IPS-18a (cell line): ENCODE data around the gene PCDHGA9.
"Not testable (repeated sequence)": the region's sequence is repeated elsewhere in the genome, so short reads cannot be mapped to it uniquely, and the experiment has no call there.

Experiments
- H3K27ac ChIP-seq: one replicate; pipeline ENCODE4 v1.5.1; 2013; ENCODE audit warnings: low read length
- H3K27me3 ChIP-seq: one replicate; pipeline ENCODE4 v1.6.1; 2013; ENCODE audit warnings: mild to moderate bottlenecking, low read length; ENCODE audit not compliant: control insufficient read depth, insufficient read depth
- H3K36me3 ChIP-seq: one replicate; pipeline ENCODE4 v1.6.1; 2013; ENCODE audit warnings: low read depth, low read length; ENCODE audit not compliant: control insufficient read depth
- H3K4me1 ChIP-seq: one replicate; pipeline ENCODE4 v1.6.1; 2013; ENCODE audit warnings: low read depth, low read length; ENCODE audit not compliant: control insufficient read depth
- H3K4me3 ChIP-seq: one replicate; pipeline ENCODE4 v1.5.1; 2013; ENCODE audit warnings: low read length
- H3K9ac ChIP-seq: one replicate; pipeline ENCODE4 v1.6.1; 2013; ENCODE audit warnings: mild to moderate bottlenecking, low read length, moderate library complexity
- H3K9me3 ChIP-seq: one replicate; pipeline ENCODE4 v1.6.1; 2013; ENCODE audit warnings: low read depth, low read length; ENCODE audit not compliant: control insufficient read depth

Gene PCDHGA9

DNA sequence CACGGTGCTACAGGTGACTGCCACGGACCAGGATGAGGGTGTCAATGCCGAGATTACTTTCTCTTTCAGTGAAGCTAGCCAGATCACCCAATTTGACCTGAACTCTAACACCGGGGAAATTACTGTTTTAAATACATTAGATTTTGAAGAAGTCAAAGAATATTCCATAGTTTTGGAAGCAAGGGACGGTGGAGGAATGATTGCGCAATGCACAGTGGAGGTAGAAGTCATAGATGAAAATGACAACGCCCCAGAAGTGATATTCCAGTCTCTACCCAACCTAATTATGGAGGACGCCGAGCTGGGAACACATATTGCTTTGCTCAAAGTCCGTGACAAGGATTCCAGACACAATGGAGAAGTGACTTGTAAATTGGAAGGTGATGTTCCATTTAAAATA lies 13.9 kb upstream of the PCDHGA9 start:
- Histone ChIP-seq H3K27ac (no peak overlapping the region), H3K4me3 (no peak overlapping the region), H3K9me3 (peaks cover 40% of the 10 kb centered on the region), H3K9ac (no peak overlapping the region), H3K4me1 (no peaks in the 10 kb centered on the region), H3K27me3 (no peaks in the 10 kb centered on the region), H3K36me3 (no peaks in the 10 kb centered on the region)

DNA sequence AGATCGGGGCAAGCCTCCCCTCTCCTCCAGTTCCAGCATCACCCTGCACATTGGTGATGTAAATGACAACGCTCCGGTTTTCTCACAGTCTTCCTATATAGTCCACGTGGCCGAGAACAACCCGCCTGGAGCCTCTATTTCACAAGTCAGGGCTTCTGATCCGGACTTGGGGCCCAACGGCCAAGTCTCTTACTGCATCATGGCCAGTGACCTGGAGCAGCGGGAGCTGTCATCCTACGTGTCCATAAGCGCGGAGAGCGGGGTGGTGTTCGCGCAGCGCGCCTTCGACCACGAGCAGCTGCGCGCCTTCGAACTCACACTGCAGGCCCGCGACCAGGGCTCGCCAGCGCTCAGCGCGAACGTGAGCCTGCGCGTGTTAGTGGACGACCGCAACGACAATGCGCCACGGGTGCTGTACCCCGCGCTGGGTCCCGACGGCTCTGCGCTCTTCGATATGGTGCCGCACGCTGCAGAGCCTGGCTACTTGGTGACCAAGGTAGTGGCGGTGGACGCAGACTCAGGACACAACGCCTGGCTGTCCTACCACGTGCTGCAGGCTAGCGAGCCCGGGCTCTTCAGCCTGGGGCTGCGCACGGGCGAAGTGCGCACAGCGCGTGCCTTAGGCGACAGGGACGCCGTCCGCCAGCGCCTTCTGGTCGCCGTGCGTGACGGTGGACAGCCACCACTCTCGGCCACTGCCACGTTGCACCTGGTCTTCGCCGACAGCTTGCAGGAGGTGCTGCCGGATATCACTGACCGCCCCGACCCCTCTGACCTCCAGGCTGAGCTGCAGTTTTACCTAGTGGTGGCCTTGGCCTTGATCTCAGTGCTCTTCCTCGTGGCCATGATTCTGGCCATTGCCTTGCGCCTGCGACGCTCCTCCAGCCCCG lies 13.2 kb upstream of the PCDHGA9 start:
- Histone ChIP-seq H3K4me1 (no peaks in the 10 kb centered on the region), H3K36me3 (no peaks in the 10 kb centered on the region), H3K27me3 (no peaks in the 10 kb centered on the region), H3K27ac (no peak overlapping the region), H3K4me3 (no peak overlapping the region), H3K9ac (no peak overlapping the region), H3K9me3 (peaks cover 40% of the 10 kb centered on the region)

DNA sequence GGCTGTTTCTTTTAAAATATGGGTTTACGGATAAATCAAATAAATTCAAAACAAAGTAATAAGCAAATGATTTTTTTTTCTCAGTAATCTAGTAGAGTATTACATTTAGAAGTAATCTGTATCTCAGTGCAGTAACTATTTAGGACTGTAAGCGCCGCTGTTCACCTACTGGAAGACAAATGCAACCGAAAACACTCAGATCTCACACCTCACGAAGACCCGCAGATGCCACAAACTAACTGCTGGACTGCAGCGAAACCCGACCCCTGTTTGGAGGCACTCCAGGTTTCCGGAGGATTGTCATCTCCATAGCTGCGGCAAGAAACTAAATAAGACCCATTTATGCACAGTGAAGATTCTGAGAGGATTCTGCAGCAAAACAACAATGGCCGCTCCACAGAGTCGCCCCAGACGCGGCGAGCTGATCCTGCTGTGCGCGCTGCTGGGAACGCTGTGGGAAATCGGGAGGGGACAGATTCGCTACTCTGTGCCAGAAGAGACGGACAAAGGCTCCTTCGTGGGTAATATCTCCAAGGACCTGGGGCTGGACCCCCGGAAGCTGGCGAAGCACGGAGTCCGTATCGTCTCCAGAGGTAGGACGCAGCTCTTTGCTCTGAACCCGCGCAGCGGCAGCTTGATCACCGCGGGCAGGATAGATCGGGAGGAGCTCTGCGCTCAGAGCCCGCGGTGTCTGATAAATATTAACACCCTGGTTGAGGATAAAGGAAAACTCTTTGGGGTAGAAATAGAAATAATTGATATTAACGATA lies 10.0 kb upstream of the PCDHGA9 start, which contains the start of gene PCDHGA8:
Gene PCDHGA8, plus strand, starts transcription at position 205 of the 770 bp plus-strand sequence. Its CDS starts 181 bp downstream, at position 386.
- peaks cover 34% of the 10 kb centered on the region for H3K9me3 ChIP-seq
- H3K4me3 ChIP-seq, result no peak within 1 kb of the TSS
- H3K4me1 ChIP-seq, result no peaks in the 10 kb centered on the region
- H3K27ac ChIP-seq, result no peak within 1 kb of the TSS
- H3K36me3 ChIP-seq, result no peaks in the 10 kb centered on the region
- no peaks in the 10 kb centered on the region for H3K27me3 ChIP-seq
- H3K9ac ChIP-seq, result no peak within 1 kb of the TSS

DNA sequence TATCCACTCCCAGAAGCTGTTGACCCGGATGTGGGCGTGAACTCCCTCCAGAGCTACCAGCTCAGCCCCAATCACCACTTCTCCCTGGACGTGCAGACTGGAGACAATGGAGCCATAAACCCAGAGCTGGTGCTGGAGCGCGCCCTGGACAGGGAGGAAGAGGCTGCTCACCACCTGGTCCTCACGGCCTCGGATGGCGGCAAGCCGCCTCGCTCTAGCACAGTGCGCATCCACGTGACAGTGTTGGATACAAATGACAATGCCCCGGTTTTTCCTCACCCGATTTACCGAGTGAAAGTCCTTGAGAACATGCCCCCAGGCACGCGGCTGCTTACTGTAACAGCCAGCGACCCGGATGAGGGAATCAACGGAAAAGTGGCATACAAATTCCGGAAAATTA lies 9.3 kb upstream of the PCDHGA9 start:
- Histone ChIP-seq H3K27me3 (no peaks in the 10 kb centered on the region), H3K4me3 (no peak overlapping the region), H3K9me3 (peaks cover 33% of the 10 kb centered on the region), H3K4me1 (no peaks in the 10 kb centered on the region), H3K9ac (no peak overlapping the region), H3K27ac (no peak overlapping the region), H3K36me3 (no peaks in the 10 kb centered on the region)

DNA sequence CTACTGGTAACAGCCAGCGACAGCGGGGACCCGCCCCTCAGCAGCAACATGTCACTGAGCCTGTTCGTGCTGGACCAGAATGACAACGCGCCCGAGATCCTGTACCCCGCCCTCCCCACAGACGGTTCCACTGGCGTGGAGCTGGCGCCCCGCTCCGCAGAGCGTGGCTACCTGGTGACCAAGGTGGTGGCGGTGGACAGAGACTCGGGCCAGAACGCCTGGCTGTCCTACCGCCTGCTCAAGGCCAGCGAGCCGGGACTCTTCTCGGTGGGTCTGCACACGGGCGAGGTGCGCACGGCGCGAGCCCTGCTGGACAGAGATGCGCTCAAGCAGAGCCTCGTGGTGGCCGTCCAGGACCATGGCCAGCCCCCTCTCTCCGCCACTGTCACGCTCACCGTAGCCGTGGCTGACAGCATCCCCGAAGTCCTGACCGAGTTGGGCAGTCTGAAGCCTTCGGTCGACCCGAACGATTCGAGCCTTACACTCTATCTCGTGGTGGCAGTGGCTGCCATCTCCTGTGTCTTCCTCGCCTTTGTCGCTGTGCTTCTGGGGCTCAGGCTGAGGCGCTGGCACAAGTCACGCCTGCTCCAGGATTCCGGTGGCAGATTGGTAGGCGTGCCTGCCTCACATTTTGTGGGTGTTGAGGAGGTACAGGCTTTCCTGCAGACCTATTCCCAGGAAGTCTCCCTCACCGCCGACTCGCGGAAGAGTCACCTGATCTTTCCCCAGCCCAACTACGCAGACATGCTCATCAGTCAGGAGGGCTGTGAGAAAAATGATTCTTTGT lies 8.0 kb upstream of the PCDHGA9 start:
- not testable (repeated sequence) for H3K27me3 ChIP-seq, H3K4me3 ChIP-seq, H3K27ac ChIP-seq, H3K4me1 ChIP-seq, H3K9ac ChIP-seq, H3K36me3 ChIP-seq
- peaks cover 34% of the 10 kb centered on the region for H3K9me3 ChIP-seq

DNA sequence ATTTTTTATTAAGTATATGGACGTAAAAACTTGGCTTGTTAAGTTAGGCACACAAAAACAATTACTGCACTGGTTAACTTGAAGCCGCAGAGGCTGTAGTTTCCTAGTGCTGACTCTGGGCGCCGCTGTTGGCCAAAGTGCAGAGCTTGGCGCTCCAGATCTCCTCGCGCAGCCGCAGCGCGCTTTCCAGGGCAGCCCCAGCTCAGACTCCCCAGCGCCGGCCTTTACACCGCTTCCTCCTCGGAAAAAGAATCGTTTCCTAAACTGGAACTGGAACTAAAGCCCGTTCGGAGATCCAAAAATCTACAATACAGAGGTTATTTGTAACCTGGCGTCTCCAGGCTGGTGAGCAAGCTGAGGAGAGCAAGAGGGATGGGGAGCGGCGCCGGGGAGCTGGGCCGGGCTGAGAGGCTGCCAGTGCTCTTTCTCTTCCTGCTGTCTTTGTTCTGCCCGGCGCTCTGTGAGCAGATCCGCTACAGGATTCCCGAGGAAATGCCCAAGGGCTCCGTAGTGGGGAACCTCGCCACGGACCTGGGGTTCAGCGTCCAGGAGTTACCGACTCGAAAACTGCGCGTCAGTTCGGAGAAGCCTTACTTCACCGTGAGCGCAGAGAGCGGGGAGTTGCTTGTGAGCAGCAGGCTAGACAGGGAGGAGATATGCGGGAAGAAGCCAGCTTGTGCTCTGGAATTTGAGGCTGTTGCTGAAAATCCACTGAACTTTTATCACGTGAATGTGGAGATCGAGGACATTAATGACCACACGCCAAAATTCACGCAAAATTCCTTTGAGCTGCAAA lies 4.6 kb upstream of the PCDHGA9 start, which contains the start of gene PCDHGB5:
Gene PCDHGB5, plus strand, starts transcription at position 192 of the 796 bp plus-strand sequence. Its CDS starts 181 bp downstream, at position 373.
- not testable (repeated sequence) for H3K36me3 ChIP-seq, H3K4me3 ChIP-seq, H3K27me3 ChIP-seq, H3K9ac ChIP-seq, H3K4me1 ChIP-seq, H3K27ac ChIP-seq
- peaks cover 24% of the 10 kb centered on the region for H3K9me3 ChIP-seq

DNA sequence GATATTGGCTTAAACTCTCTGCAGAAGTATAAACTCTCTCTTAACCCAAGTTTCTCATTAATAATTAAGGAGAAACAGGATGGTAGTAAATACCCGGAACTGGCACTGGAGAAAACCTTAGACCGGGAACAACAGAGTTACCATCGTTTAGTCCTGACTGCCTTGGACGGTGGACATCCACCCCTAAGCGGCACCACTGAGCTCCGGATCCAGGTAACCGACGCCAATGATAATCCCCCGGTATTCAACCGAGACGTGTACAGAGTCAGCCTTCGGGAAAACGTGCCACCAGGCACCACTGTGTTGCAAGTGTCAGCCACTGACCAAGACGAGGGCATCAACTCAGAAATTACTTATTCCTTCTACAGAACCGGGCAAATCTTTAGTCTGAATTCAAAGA lies 4.0 kb upstream of the PCDHGA9 start:
- Histone ChIP-seq H3K27me3 (no peaks in the 10 kb centered on the region), H3K36me3 (no peaks in the 10 kb centered on the region), H3K27ac (no peak overlapping the region), H3K9me3 (peaks cover 24% of the 10 kb centered on the region), H3K4me1 (no peaks in the 10 kb centered on the region), H3K9ac (no peak overlapping the region), H3K4me3 (no peak overlapping the region)

DNA sequence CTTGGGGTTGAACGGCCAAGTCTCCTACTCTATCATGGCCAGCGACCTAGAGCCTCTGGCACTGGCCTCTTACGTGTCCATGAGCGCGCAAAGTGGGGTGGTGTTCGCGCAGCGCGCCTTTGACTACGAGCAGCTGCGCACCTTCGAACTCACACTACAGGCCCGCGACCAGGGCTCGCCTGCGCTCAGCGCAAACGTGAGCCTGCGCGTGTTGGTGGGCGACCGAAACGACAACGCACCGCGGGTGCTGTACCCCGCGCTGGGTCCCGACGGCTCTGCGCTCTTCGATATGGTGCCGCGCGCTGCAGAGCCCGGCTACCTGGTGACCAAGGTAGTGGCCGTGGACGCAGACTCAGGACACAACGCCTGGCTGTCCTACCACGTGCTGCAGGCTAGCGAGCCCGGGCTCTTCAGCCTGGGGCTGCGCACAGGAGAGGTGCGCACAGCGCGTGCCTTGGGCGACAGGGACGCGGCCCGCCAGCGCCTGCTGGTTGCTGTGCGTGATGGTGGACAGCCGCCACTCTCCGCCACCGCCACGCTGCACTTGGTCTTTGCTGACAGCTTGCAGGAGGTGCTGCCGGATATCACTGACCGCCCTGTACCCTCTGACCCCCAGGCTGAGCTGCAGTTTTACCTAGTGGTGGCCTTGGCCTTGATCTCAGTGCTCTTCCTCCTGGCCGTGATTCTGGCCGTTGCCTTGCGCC lies 2.9 kb upstream of the PCDHGA9 start:
- Histone ChIP-seq H3K4me1 (no peaks in the 10 kb centered on the region), H3K9me3 (peaks cover 19% of the 10 kb centered on the region), H3K4me3 (no peak overlapping the region), H3K36me3 (no peaks in the 10 kb centered on the region), H3K9ac (no peak overlapping the region), H3K27ac (no peak overlapping the region), H3K27me3 (no peaks in the 10 kb centered on the region)

DNA sequence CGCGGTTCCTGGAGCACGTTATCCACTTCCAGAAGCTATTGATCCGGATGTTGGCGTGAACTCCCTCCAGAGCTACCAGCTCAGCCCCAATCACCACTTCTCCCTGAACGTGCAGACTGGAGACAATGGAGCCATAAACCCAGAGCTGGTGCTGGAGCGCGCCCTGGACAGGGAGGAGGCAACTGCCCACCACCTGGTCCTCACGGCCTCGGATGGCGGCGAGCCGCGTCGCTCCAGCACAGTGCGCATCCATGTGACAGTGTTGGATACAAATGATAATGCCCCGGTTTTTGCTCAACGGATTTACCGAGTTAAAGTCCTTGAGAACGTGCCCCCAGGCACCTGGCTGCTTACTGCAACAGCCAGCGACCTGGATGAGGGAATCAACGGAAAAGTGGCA lies 809 bp downstream of the PCDHGA9 start:
- Histone ChIP-seq H3K36me3 (no peaks in the 10 kb centered on the region), H3K9ac (no peak overlapping the region), H3K9me3 (peaks cover 14% of the 10 kb centered on the region), H3K4me1 (no peaks in the 10 kb centered on the region), H3K27me3 (no peaks in the 10 kb centered on the region), H3K4me3 (no peak overlapping the region), H3K27ac (no peak overlapping the region)

DNA sequence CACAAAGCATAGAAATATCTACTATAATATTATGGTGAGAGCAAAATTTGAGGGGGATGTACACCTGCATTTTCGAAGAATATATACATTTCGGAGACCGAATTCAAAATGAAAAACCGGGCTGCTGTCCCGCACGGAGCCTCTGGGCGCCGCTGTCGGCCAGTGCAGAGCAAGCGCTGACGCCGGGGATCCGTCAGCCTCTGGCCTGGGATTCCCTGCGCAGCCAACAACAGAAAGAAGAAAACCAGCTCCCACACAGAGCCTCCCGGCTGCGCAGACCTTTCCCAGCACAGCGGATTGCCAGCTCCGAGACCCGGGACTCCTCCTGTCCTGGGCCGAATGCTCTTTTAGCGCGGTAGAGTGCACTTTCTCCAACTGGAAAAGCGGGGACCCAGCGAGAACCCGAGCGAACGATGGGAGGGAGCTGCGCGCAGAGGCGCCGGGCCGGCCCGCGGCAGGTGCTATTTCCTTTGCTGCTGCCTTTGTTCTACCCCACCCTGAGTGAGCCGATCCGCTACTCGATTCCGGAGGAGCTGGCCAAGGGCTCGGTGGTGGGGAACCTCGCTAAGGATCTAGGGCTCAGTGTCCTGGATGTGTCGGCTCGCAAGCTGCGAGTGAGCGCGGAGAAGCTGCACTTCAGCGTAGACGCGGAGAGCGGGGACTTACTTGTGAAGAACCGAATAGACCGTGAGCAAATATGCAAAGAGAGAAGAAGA lies 5.4 kb downstream of the PCDHGA9 start, which contains the start of gene PCDHGB6:
Gene PCDHGB6, plus strand, starts transcription at position 232 of the 716 bp plus-strand sequence. Its CDS starts 182 bp downstream, at position 414.
- H3K4me3 ChIP-seq, result peak within 1 kb of the TSS; percentile 71
- H3K9ac ChIP-seq, result peak within 1 kb of the TSS; percentile 69
- not testable (repeated sequence) for H3K9me3 ChIP-seq

More for the DNA sequence above, 5.4 kb downstream of the PCDHGA9 start, which contains the start of gene PCDHGB6:
- H3K27me3 ChIP-seq, result peaks cover 11% of the 10 kb centered on the region
- not testable (repeated sequence) for H3K27ac ChIP-seq, H3K4me1 ChIP-seq, H3K36me3 ChIP-seq
